ENCODE data around the gene RIN3. TPM values are rescaled to one million over a fixed set of nuclear protein-coding genes. Genes with fewer than 3 reads are reported as not detected.

The RIN3 gene
- total and polyA plus RNA-seq, 2 donors (not counting 3 experiments of a cell fraction or from before 2014, with no cell fraction given): 5.1 to 20.8 TPM

DNA sequence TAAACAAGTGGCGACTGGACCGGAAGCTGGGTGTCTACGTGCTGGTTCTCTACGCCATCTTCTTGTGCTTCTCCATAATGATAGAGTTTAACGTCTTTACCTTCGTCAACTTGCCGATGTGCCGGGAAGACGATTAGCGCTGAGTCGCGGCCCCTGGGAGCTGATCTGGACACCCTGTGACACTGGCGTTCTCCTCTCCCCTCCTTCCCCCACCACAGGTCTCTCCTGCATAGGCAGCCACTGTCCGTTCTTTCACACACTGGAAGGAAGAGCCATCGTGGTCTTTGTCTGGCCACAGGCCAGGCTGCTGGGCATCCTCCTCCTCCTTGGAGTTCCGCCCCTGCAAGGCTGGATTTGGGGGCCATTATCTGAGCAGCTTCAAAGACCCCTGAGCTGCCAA is 20.1 kb upstream of the RIN3 start:
- Histone ChIP-seq H3K4me2 (ENCODE audit: insufficient read depth, low read length) (no peak overlapping the region), H4K20me1 (replicated peaks; ENCODE audit: control insufficient read depth, extremely low read depth, insufficient read depth, low read length) (no peaks in the 10 kb centered on the region), H3K4me3 (replicated peaks in 1 of 3; ENCODE audit: insufficient read depth in 1 of 3, low read depth in 1 of 3, low read length in 3 of 3) (no peak overlapping the region), H3K9ac (replicated peaks; ENCODE audit: extremely low read depth, insufficient read depth, low read length) (no peak overlapping the region), H3K36me3 (ENCODE audit: control insufficient read depth in 2 of 2, extremely low read depth in 1 of 2, insufficient read depth in 2 of 2, low read length in 2 of 2) (no peaks in the 10 kb centered on the region), H3K9me1 (replicated peaks; ENCODE audit: control insufficient read depth, extremely low read depth, insufficient read depth, low read length) (no peaks in the 10 kb centered on the region), H3K79me2 (ENCODE audit: control insufficient read depth, insufficient read depth, low read length) (no peaks in the 10 kb centered on the region), H3K27ac (ENCODE audit: insufficient read depth, low read depth, low read length) (no peak overlapping the region), H3K4me1 (ENCODE audit: control insufficient read depth, extremely low read depth, insufficient read depth, low read length) (no peaks in the 10 kb centered on the region), H3K9me3 (replicated peaks; ENCODE audit: control insufficient read depth, insufficient read depth, low read length) (no peaks in the 10 kb centered on the region), H3K27me3 (ENCODE audit: control insufficient read depth in 2 of 2, insufficient read depth in 2 of 2, low read length in 2 of 2) (peaks cover 0 to 3% of the 10 kb centered on the region in 2 experiments), H2AFZ (ENCODE audit: low read depth, low read length) (no peak overlapping the region)
- intact Hi-C loops (cut with micrococcal nuclease) (no loop called here), dilution Hi-C loops (cut with MboI; ENCODE audit: extremely low pct_ligation_motif_present, low sequenced_read_pairs) (no loop called here)
- BruUV-seq (replicated peaks): no TSS peak
- TF ChIP-seq EZH2 (IDR thresholded peaks at IDR 0.05; ENCODE audit: borderline replicate concordance, low read depth, low read length, severe bottlenecking) (no peak), POLR2A (IDR thresholded peaks at IDR 0.05; ENCODE audit: low read depth, low read length) (no peak), GATA2 (IDR thresholded peaks at IDR 0.05; ENCODE audit: insufficient read depth, insufficient read length, low read depth, low read length) (no peak), MYC (IDR thresholded peaks at IDR 0.05; ENCODE audit: low read depth, low read length) (no peak), FOS (IDR thresholded peaks at IDR 0.05; ENCODE audit: borderline replicate concordance, insufficient read depth, low read length) (no peak), JUN (IDR thresholded peaks at IDR 0.05; ENCODE audit: borderline replicate concordance, insufficient read depth, insufficient read length, low read depth) (no peak), POLR2AphosphoS5 (IDR thresholded peaks at IDR 0.05; ENCODE audit: insufficient read depth, low read depth, low read length) (no peak)
- TF ChIP-seq, protein P1, sequence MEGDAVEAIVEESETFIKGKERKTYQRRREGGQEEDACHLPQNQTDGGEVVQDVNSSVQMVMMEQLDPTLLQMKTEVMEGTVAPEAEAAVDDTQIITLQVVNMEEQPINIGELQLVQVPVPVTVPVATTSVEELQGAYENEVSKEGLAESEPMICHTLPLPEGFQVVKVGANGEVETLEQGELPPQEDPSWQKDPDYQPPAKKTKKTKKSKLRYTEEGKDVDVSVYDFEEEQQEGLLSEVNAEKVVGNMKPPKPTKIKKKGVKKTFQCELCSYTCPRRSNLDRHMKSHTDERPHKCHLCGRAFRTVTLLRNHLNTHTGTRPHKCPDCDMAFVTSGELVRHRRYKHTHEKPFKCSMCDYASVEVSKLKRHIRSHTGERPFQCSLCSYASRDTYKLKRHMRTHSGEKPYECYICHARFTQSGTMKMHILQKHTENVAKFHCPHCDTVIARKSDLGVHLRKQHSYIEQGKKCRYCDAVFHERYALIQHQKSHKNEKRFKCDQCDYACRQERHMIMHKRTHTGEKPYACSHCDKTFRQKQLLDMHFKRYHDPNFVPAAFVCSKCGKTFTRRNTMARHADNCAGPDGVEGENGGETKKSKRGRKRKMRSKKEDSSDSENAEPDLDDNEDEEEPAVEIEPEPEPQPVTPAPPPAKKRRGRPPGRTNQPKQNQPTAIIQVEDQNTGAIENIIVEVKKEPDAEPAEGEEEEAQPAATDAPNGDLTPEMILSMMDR (IDR thresholded peaks at IDR 0.05; ENCODE audit: extremely low read depth in 1 of 2, insufficient read depth in 1 of 2, low read depth in 1 of 2, low read length in 2 of 2): no peak
- TF ChIP-seq, protein P2, sequence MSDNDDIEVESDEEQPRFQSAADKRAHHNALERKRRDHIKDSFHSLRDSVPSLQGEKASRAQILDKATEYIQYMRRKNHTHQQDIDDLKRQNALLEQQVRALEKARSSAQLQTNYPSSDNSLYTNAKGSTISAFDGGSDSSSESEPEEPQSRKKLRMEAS (IDR thresholded peaks at IDR 0.05; ENCODE audit: insufficient read depth, insufficient read length): no peak
- DNase-seq (ENCODE audit: low read depth, low spot score): no peak
- no peak for FAIRE-seq
- ChIA-PET CTCF (no interaction called here), POLR2A (no interaction called here)
